HG02852 (cell line): ENCODE results near the gene FBLN2.

Source experiments
- ATAC-seq: cut with Tn5 transposase; IDR thresholded peaks from one replicate; pipeline ENCODE4 v1.9.1; 2021; ENCODE audit warnings: mild to moderate bottlenecking, moderate library complexity; ENCODE audit not compliant: unreplicated experiment

The FBLN2 gene

GRCh38 chr3:13656584-13657301, 107.8 kb downstream of the FBLN2 start:
- ATAC-seq, result no peak

- peak; percentile 87 for ATAC-seq
Measured at GRCh38 chr3:13657660-13658435, 108.9 kb downstream of the FBLN2 start.

- ATAC-seq, result no peak
Measured at GRCh38 chr3:13658681-13659080, 109.8 kb downstream of the FBLN2 start.

- no peak for ATAC-seq
Measured at GRCh38 chr3:13659221-13659969, 110.5 kb downstream of the FBLN2 start.

GRCh38 chr3:13660042-13660874, 111.3 kb downstream of the FBLN2 start:
- ATAC-seq, result no peak

DNA sequence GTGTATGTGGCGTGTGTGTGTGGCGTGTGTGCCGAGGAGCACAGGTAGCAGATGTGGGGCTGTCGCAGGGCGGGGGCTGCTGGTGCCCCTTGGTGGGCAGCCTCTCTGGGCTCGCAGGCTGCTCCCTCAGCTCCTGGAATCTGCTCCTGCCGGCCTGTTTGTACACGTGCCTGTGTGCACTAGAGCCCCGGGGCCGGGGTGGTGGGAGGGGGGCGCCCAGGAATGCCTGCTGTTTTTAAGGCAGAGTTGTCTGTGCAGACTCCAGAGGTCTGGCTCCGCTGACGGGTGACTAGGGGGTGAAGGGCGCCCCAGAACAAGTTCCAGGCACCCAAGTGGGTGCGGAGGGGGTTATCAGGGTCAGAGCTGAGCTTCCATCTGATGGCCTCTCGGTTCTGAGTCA, 112.2 kb downstream of the FBLN2 start:
- ATAC-seq, result no peak

DNA sequence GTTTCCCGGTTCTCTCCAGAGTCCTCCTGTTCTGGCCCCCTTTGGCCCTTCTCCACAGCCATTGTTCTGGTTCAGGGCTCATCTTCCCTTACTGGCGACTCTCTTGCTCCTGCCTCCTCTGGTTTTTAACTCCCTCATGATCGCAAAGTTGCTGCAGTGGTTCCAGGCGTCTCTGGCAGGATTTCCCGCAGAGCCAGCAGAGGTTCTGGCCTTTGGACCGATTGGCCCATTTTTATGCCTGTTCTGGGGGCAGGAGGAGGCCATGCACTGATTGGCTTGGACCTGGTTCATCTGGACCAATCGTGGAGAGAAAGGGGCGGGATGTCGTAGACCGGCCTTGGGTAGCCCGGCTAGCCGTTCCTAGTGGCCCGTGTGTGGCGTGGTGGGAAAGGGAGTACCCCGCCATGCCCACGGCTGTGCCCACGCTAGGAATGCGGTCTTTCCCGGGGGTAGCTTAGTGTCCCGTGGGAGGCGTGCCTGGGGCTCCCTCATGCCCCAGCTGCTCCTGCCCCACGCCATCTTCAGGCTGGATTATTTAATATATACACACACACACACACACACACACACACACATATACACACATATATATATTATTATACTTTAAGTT, 113.4 kb downstream of the FBLN2 start:
- ATAC-seq, result no peak

DNA sequence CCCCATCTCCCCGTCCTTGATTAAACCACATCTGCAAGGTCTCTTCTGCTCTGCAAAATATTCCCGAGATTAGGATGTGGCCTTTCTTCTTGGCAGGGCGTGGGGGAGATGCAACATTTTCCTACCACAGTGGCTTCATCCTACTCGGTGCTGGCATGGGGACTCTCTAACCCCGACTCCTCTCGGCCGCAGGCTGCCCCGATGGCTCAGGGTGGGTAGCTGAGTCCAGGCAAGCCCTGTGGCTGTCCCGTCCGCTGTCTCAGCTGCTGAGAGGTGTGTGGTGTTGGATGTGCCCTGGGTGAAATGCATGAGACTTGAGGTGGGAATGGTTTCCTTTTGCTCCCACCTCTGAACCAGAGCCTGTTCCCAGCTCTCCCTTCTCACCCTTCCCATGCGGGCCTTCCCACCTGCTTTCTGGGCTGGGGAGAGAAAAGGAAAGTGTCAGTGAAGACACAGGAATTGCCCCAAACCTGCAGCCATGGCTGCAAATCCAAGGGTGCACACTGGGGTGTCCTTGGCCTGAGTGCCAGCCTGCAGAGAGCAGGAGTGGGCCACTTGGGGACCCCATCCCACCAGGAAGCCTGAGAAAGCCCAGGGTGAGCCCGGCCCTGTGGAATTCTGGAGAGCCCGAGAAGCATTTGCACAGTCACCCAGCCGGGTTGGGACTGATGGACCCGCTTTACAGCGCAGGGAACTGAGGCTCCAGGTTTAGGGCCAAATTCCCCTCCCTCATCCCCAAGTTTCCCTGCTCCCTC, 115.0 kb downstream of the FBLN2 start:
- ATAC-seq, result no peak

GRCh38 chr3:13665582-13666226, 116.8 kb downstream of the FBLN2 start:
- ATAC-seq, result no peak

DNA sequence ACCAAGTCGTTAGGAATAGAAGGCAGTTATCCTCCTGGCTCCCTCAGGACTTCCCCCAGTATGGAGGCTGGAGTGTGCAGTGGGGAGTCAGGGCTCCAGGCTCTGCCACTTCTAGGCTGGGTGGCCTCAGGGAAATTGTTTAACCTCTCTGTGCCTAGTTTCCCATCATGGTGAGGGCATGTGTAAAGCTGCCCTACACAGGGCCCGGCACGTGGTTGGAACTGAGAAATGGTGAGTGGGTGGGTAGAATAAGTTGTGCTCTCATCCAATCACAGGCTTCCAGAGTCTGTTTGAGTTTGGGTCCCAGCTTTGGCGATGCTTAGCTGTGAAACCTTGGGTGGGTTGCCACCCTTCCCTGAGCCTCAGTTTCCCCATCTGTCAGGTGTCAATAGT, 117.3 kb downstream of the FBLN2 start:
- ATAC-seq, result no peak

DNA sequence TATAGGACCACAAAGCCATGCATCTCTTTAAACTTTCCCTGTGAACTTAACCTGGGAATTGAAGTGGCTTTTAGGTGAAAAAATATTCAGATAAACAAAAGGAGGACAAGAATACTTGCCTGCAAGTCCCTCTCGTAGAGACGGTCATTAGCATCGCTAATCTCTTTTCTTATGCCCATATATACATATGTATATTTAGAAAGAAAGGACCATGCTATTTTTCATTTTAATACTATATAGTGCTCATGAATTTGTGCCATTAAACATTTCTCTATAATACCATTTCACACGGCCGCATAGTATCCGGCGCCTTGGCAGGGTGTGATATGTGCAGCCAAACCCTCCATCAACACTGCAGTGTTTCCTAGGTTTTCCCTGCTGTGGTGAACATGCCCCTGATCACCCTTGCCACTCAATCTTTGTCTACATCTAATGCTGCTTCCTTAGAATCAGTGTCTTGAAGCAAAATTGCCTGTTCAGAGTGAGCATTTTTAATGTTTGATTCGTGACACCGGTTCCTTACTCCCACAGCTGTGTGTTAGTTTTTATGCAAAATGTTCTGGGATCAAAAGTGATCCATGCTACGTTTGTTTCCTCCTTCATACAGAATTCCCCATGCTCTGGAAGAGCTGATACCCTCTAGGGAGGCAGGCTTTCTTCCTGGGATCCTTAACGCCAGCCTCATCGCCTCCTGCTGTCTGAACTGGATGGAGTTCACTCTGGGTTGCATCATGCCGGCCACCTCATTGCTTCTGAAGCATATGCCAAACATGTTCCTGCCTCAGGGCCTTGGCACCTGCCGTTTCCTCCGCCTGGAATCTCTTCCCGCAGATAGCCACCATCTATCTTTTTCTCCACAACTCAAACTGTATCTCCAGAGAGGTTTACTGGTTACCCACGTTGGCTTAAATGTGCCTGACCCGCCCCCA, 118.1 kb downstream of the FBLN2 start:
- ATAC-seq, result no peak

- ATAC-seq, result no peak
Measured at GRCh38 chr3:13668136-13668535, 119.2 kb downstream of the FBLN2 start.

- ATAC-seq, result no peak
Measured at GRCh38 chr3:13669457-13669856, 120.5 kb downstream of the FBLN2 start.

DNA sequence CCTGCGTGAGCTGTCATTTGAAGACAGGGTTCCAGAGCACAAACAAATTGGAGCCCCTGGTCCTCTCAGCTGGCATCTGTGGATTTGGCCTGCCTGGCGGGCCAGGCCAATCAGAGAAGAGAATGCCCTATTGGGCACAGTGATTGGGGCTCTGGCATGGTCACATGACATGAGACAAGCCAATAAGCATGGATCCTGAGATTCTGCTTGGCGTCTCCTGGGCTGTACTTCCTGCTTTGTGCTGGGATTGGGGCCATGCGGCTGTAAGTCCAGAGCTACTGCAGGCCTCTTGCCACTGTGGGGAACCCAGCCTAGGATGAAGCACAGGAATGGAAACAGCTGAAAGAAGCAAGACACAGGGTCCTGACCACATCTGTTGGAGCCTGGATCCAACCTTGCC, 121.4 kb downstream of the FBLN2 start:
- no peak for ATAC-seq

- ATAC-seq, result no peak
Measured at GRCh38 chr3:13671482-13672233, 122.7 kb downstream of the FBLN2 start.

DNA sequence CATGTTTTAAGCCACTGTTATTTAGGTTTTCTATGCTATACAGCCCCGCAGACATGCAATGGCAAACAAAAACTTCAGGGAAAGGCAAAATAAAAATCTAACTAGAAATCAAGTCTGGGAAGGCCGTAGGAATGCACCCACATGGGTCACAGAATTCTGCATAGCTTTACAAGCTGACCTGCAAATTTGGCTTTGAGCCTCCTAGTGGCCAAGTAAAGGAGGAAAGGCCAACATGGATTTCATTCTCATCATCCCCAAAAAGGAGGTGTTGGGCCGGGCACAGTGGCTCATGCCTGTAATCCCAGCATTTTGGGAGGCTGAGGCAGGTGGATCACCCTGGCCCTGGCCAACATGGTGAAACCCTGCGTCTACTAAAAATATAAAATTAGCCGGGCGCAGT, 124.3 kb downstream of the FBLN2 start:
- ATAC-seq, result no peak

DNA sequence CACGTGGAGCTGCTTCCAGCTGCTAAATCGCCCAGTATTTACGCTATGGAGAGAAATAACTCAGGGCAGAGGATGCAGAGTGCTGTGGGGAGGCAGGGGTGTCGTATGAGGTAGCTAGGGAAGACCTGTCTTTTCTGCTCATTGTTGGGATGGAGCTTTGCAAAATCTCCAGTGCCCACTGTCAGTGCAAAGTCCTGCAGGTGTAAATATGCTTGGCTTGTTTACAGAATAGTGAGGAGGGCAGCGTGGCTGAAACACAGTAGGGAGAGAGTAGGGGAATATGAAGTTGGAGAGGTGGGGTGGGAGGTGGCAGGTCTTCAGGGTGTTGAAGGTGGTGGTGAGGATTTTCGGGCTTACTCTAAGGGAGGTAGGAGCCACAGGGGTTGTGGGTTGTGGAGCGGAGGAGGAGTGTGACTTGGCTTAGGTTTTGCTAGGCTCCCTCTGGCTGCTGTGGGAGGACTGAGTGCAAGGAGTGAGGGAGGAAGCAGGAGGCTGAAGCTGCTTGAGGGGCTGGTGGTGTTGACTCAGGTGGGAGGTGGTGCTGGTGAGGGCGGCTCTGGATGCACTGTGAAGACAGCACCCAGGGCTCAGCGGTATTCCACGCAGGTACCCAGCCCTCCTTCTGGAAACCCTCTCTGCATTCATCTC, 125.7 kb downstream of the FBLN2 start:
- no peak for ATAC-seq
